CD4-positive, alpha-beta T cell treated with Interleukin-17A for 1 hour (primary cell): Measurements from ENCODE around the gene PRXL2A.
"Not testable (repeated sequence)": the region's sequence is repeated elsewhere in the genome, so short reads cannot be mapped to it uniquely, and the experiment has no call there.

Source experiments
- DNase-seq: peaks from one replicate; pipeline ENCODE4 v3.0.0-alpha.2; 2020

PRXL2A gene

DNA sequence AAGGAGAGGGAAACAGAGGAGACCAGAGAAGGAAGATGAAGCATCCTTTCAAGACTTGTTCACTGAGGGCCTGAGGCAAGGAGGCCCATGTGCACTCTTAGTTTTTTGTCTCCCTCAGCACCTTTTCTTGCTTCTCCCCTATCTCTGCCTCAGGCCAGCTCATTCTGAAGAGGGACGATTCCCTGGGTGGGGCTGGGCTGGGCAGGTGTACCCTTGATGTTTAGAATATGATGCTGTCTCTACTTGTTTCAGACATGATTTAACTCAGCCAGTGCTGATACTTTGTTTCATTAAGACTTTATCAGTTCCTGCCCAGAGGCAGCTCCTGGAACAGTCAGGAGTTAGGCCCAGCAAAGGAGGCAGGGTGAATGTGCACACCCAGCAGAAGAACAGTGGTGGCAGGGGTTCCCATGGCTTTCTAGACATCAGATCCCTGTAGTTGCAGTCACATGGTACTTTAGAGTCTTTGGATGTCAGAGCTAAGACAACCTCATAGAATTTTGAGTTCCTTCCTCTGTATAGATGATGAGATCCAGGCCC lies 3.4 kb downstream of the PRXL2A start:
- DNase-seq: no peak

- no peak for DNase-seq
Observed at GRCh38 chr10:80412486-80412885, 4.1 kb downstream of the PRXL2A start.

DNA sequence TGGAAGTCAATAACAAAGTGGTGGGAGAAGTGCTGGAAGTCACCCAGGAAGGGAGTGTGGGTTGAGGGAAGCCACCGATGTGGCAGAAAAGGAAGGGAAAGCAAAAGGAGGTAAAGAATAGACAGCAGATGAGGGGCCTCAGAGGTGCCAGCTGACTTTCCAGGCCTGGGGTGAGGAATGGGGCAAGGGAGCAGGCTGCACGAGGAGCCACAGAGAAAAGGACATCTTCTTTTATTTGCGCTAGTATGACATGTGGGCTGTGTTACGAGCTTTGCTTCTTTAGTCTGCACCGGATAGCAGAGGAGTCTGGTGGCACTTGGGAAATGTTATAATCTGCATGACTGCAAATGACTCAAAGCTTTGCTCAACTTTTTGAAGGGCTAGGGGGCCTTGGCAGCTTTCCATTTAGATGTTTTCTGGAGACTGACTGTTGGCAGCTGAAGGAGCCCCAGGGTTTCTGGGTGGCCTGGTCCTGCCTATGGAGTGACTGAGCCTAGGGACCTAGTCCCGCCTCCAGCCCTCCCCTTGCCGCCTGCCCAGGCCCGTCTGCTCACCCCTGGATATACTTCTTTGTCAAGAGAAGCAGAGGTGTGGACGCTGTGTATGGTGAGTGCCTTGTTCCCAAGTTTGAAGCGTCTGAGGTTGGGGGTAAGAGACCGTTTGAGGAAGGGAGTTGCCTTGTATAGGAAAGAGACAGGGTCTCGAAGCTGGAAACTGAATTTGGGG lies 5.1 kb downstream of the PRXL2A start:
- DNase-seq: no peak

GRCh38 chr10:80414142-80414895 lies 6.0 kb downstream of the PRXL2A start:
- no peak for DNase-seq

DNA sequence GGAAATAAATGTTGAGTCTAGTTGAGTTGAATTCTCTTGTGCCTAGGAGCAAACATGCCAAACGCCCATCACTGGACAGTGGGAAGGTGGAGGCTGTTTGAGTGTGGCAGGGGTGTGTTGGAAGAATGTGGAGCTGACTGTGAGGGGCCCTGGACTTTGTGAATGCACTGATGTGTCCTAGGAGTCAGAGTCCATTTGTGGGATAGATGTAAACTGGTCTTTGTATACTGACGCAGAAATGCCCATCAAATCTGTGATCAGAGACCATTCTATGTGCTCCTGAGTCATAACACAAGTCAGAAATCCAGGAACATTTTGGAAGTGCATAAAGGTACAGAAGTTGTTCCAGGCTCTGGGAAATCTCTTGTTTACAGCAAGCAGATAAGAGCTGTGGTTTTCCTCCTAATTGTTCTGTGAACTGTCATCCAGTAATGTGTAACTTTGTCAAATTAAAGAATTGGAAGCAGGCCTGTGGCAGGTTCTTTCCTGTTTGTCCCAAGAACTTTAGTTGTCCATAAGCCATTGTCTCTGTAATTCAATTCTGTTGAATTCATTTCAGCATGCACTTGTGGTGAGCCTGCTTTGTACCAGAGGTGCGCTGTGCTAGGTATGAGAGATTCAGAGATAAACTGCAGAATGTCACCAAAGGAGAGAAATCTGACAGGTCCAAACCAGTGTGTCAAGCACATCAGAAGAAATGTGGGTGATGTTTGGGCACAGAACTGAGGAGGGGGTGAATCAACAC lies 7.6 kb downstream of the PRXL2A start:
- no peak for DNase-seq

DNA sequence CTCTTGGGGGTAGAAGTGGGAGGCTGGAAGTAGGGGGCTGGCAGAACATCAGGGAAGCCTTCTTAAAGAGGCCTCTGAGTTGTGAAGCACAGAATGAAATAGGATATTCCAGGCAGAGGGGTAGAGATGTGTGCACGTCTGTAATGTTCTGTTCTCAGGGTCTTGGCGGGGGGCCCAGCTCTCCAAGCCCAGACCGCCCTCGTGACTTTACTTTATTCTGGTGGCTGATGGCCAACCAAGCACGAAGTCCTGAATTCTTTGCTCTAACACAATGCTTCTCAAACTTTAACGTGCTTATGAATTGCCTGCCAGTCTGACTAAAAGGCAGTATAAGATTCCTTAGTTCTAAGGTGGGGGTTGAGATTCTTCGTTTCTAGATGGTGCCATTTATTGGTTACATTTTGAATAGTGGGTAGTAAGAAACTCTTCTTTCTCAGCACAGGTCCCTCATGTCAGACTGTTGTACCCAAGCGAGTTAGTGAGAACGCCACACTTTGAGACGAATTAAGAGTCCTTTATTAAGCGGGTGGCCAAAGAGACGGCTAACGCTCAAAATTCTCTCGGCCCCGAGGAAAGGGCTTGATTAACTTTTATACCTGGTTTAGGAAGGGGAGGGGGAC lies 8.2 kb downstream of the PRXL2A start:
- no peak for DNase-seq

DNA sequence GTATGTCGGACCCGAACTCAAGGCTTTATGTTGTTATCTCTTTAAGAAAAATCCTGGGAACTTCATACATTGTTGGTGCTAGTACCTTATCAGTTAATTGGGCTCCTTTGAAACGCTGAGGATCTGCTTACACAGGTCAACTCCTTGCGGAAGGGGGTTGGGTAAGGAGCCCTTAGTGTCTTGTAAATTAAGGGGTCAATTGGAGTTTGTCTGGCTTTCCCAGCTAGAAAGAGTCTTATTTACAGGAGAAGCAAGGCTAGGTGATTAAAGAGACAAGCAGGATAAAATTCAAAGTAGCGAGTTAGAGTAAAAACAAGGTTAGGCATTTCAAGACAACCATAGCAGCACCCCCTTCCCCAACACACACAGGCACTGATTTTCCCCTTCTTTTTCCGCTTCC lies 8.9 kb downstream of the PRXL2A start:
- not testable (repeated sequence) for DNase-seq

GRCh38 chr10:80421050-80421706 lies 12.8 kb downstream of the PRXL2A start:
- DNase-seq: no peak

- DNase-seq: no peak
Observed at GRCh38 chr10:80421707-80422536, 13.6 kb downstream of the PRXL2A start.

DNA sequence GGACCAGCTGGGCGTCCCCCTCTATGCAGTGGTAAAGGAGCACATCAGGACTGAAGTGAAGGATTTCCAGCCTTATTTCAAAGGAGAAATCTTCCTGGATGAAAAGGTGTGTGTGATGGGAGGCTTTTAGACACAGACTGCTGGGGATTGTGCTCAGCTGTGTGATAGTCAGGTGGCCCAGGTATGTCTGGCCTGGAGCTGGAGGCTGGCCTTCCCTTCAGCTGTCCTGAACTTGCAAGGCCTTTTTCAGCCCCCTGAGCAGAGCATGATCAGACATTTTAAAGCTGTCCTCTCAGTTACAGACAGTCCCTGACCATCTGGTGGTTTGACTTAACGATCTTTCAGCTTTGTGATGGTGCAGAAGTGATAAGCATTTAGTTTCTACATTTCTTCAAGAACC lies 17.6 kb downstream of the PRXL2A start:
- DNase-seq: no peak

GRCh38 chr10:80427541-80427940 lies 19.2 kb downstream of the PRXL2A start:
- no peak for DNase-seq

DNA sequence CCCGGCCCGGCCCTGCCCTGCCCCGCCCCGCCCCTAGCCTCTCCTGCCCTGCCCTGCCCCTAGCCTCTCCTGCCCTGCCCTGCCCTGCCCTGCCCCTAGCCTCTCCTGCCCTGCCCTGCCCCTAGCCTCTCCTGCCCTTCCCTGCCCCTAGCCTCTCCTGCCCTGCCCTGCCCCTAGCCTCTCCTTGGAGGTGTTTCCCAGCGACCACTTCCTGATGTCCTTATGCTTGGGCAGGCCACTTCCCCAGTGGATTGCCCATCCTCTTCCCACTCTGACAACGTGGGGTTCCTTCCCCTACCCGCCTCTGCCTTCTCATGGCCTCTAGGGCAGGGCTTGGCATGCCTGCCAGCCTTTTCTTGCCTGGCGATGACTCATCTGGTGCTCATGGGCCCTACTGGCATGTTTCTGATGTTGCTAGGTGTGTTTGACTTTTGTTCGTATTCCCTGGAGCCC lies 21.2 kb downstream of the PRXL2A start:
- DNase-seq: no peak

- DNase-seq: no peak
Observed at GRCh38 chr10:80433134-80433533, 24.8 kb downstream of the PRXL2A start.

DNA sequence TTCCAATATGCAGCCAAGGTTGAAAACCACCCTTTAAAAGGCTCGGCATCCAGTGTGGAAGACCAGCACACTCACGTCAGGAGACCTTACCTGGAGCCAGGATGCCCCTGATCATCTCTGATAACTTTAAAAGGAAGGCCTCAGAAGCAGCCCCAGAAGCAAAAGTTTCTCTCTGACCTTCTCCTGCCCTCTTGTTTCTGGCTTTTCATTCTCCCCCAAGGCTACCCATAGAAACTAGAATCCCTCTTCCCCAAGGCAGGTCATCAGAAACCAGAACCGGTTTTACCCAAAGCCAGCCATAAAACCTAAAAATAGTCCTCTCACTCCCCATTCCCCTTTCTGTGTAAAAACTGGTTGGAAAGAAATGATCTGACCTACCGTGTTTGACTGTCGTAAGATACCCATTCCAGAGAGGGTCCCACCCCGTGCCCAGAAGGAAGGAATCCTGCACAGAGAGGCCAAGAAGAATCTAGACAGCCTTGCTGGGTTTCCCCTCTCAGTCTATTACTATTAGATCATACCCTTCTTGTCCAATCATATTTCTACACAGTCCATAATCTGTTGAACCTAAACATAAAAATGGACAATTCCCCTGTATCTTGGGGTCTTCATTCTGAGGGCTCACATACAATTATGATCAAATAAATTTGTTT lies 28.2 kb downstream of the PRXL2A start:
- no peak for DNase-seq

- DNase-seq: no peak
Observed at GRCh38 chr10:80437227-80437626, 28.9 kb downstream of the PRXL2A start.

GRCh38 chr10:80441831-80442230 lies 33.5 kb downstream of the PRXL2A start:
- no peak for DNase-seq

DNA sequence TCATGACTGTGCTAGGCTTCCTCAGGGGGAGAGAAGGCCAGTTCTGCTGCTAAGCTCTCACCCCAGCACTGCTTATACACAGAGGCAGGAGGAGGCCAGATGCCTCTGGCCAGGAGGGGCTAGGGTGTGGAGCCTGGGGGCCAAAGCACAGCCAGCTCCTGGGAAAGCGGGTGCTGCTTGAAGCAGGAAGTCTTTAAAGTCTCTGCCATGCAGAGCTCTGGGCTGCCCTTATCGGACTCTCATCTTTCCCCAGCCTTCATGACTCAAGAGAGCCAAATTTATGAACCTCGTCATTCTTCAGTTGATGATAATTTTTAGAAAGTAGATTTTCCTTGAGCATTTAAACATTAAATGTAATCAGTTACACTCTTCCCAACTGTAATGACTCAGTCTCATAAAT lies 34.5 kb downstream of the PRXL2A start:
- no peak for DNase-seq

DNA sequence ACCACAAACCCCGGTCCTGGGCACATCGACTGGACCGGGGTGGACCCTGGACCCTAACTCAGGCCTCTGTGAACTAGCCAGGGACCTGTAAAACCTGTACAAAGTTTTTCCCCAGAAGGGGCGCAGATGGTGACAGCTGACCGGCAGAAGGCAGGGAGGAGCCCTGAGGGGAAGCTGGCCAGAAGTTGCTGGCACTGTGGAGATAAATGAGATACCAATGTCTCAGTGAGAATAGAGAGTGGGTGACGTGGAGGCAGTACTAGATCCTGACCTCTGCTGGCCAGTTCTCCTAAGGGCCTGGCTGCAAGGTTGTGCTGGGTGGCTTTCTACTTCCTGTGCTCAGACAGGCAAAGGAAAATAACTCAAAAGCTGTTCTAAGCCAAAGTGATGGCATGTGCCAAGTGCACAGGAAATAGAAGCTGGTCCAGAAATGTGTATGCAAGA lies 35.2 kb downstream of the PRXL2A start:
- no peak for DNase-seq

DNA sequence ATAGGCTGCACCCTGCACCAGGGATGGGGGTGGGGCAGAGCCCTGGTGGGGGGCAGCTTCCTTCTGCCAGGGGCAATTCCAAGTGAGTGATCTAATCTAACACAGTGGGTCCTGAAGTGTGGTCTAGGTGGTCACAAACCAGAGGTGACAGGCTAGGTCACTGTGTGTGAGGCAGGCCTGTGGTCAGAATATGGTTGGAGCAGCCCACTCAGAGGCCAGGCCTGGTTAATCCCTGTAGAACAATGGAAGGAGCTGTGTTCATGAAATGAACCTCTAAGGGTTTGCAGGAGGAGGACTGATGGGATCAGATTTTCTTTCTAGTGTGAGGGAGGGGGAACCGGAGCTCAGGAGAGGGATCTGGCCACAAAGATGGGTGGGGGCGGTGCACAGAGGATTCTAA lies 35.8 kb downstream of the PRXL2A start:
- no peak for DNase-seq

DNA sequence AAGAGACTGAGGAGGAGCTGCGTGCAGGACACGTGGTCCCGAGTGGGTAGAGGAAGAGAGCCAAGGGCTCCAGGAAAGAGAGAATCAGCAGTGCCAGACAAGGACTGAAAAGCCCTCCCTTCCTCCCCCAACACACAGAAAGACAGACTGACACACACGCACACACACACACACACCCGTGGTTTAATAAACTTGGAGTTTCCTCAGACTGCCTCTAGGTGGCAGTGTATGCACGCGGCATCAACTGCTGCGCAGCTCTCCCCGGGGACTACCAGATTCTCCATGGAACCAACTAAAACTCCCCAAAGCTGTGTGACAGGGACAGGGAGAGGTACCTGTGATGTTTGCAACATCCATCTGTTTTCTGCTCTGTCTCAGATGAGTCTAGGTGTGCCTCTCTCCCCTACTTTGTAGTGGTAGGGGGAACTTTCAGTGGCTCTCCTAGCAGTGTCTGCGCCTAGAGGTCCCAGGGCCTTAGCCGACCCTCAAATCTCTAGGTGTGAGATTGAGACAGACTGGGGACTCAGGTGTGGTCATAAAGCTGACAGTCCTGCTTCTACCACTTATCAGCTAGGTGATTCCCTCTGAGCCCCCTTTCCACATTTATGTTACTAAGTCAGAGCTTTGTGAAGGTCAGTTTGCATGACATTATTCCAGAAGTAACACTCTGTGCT lies 36.4 kb downstream of the PRXL2A start:
- DNase-seq: peak; percentile 83
